IMR-90 (cell line): ENCODE results near the gene CLEC16A. TPM values are rescaled to one million over a fixed set of nuclear protein-coding genes. Genes with fewer than 3 reads are reported as not detected.

ENCODE experiments used
- ATAC-seq: fragments of 200-7000 bp; cut with Tn5 transposase; 2 replicates; pipeline ENCODE4 v1.9.1; 2020; ENCODE audit warnings: low read depth, mild to moderate bottlenecking, moderate library complexity
- BruUV-seq: library from RNA; stranded (reverse); fragments of 400-500 nt; replicated peaks from 2 replicates; lab custom pipeline; 2021; lab: Mats Ljungman, UMichigan
- CTCF ChIA-PET: fragments of 300-600 bp; formaldehyde crosslinking; extraction: SDS; loops from one replicate; lab custom pipeline; 2021; ENCODE audit warnings: antibody characterized with exemption; lab: Yijun Ruan, JAX
- POLR2A ChIA-PET: fragments of 300-600 bp; sonication (Branson Sonifier 250); formaldehyde crosslinking; loops from one replicate; lab custom pipeline; 2022; ENCODE audit warnings: antibody characterized with exemption; ENCODE audit not compliant: unreplicated experiment; lab: Charles Lee
- DNase-seq: peaks from one replicate; pipeline ENCODE4 v3.0.0; 2013
- H2AFZ ChIP-seq: replicated peaks from 2 replicates; pipeline ENCODE3; 2013; ENCODE audit warnings: low read length, mild to moderate bottlenecking; ENCODE audit not compliant: poor library complexity
- H2AK5ac ChIP-seq: 2 replicates; pipeline ENCODE4 v1.6.1; 2013; ENCODE audit warnings: low read depth, low read length, inconsistent platforms
- H2AK9ac ChIP-seq: replicated peaks from 2 replicates; pipeline ENCODE3; 2013; ENCODE audit warnings: mild to moderate bottlenecking, low read depth, low read length, moderate library complexity; ENCODE audit not compliant: poor library complexity
- H2BK120ac ChIP-seq: 2 replicates; pipeline ENCODE4 v1.6.1; 2013; ENCODE audit warnings: low read depth, low read length, inconsistent platforms
- H2BK15ac ChIP-seq: 3 replicates; pipeline ENCODE4 v1.6.1; 2013; ENCODE audit warnings: low read depth, low read length, inconsistent platforms
- H2BK20ac ChIP-seq: 2 replicates; pipeline ENCODE4 v1.6.1; 2013; ENCODE audit warnings: low read depth, mild to moderate bottlenecking, inconsistent platforms, low read length, moderate library complexity
- H2BK5ac ChIP-seq: 2 replicates; pipeline ENCODE4 v1.6.1; 2013; ENCODE audit warnings: mild to moderate bottlenecking, low read depth, low read length, inconsistent platforms; ENCODE audit not compliant: poor library complexity, severe bottlenecking
- H3K14ac ChIP-seq: replicated peaks from 2 replicates; pipeline ENCODE4 v1.6.1; 2013; ENCODE audit warnings: low read depth, low read length, inconsistent platforms
- H3K18ac ChIP-seq: 2 replicates; pipeline ENCODE4 v1.6.1; 2013; ENCODE audit warnings: low read depth, low read length, control low read depth
- H3K23ac ChIP-seq: 2 replicates; pipeline ENCODE4 v1.6.1; 2013; ENCODE audit warnings: low read depth, low read length, inconsistent platforms
- H3K27ac ChIP-seq: 2 replicates; pipeline ENCODE4 v1.5.1; 2013; ENCODE audit warnings: mild to moderate bottlenecking, control low read depth, low read length; ENCODE audit not compliant: insufficient read depth
- H3K27me3 ChIP-seq: 2 replicates; pipeline ENCODE4 v1.6.1; 2013; ENCODE audit warnings: low read length; ENCODE audit not compliant: control insufficient read depth, insufficient read depth
- H3K36me3 ChIP-seq: 2 replicates; pipeline ENCODE4 v1.6.1; 2013; ENCODE audit warnings: low read length, mixed read lengths; ENCODE audit not compliant: control insufficient read depth, insufficient read depth
- H3K4ac ChIP-seq: 2 replicates; pipeline ENCODE4 v1.6.1; 2013; ENCODE audit warnings: low read depth, low read length, inconsistent platforms
- H3K4me1 ChIP-seq: 2 replicates; pipeline ENCODE4 v1.6.1; 2013; ENCODE audit warnings: low read length, mixed read lengths; ENCODE audit not compliant: control insufficient read depth, insufficient read depth
- H3K4me2 ChIP-seq: 2 replicates; pipeline ENCODE4 v1.6.1; 2013; ENCODE audit warnings: low read depth, mild to moderate bottlenecking, control low read depth, low read length, moderate library complexity
- H3K4me3 ChIP-seq: 2 replicates; pipeline ENCODE4 v1.5.1; 2013; ENCODE audit warnings: low read depth, mild to moderate bottlenecking, control low read depth, low read length, moderate library complexity; ENCODE audit not compliant: insufficient read depth
- H3K56ac ChIP-seq: 2 replicates; pipeline ENCODE4 v1.6.1; 2013; ENCODE audit warnings: low read length, inconsistent platforms; ENCODE audit not compliant: insufficient read depth; ENCODE audit errors: extremely low read depth
- H3K79me1 ChIP-seq, 2 experiments: 2 replicates each; pipeline ENCODE4 v1.6.1; 2013; ENCODE audit warnings: low read length in 2 of 2, inconsistent platforms in 1 of 2, low read depth in 1 of 2
- H3K9ac ChIP-seq: 2 replicates; pipeline ENCODE4 v1.6.1; 2013; ENCODE audit warnings: low read depth, low read length, control low read depth
- H3K9me1 ChIP-seq: 2 replicates; pipeline ENCODE4 v1.6.1; 2013; ENCODE audit warnings: low read length, inconsistent platforms; ENCODE audit not compliant: insufficient read depth
- H3K9me3 ChIP-seq: 2 replicates; pipeline ENCODE4 v1.6.1; 2013; ENCODE audit warnings: low read length; ENCODE audit not compliant: control insufficient read depth, insufficient read depth
- H4K20me1 ChIP-seq: 2 replicates; pipeline ENCODE4 v1.6.1; 2013; ENCODE audit warnings: low read length, inconsistent platforms; ENCODE audit not compliant: insufficient read depth
- H4K5ac ChIP-seq: 2 replicates; pipeline ENCODE4 v1.6.1; 2013; ENCODE audit warnings: mild to moderate bottlenecking, low read depth, low read length, control low read depth
- H4K8ac ChIP-seq, 2 experiments: 2 replicates each; pipeline ENCODE4 v1.6.1; 2013; ENCODE audit warnings: low read depth in 2 of 2, low read length in 2 of 2, control low read depth in 1 of 2, inconsistent platforms in 1 of 2
- H4K91ac ChIP-seq: 2 replicates; pipeline ENCODE4 v1.6.1; 2013; ENCODE audit warnings: low read depth, low read length, inconsistent platforms; ENCODE audit not compliant: insufficient read depth
- CEBPB ChIP-seq: IDR thresholded peaks from 2 replicates; pipeline ENCODE4 v1.6.1; 2012; ENCODE audit warnings: low read depth, low read length, improper control_type of control experiment
- FOS ChIP-seq: fragments of 150-350 bp; IDR thresholded peaks from 2 replicates; pipeline ENCODE4 v1.6.1; 2016; ENCODE audit warnings: low read depth, low read length
- WGBS, 2 experiments: methylation state at CpG; one replicate each; pipeline versions ENCODE4 v1.1.5 to v1.1.7; 2013; ENCODE audit warnings: missing lambda C conversion rate in 2 of 2; ENCODE audit not compliant: insufficient read length in 1 of 2; ENCODE audit errors: extremely low coverage in 2 of 2; 5-methylcytosine and 5-hydroxymethylcytosine counted together
- dilution Hi-C: fragments of 300-500 bp; cut with HindIII; formaldehyde crosslinking; loops from one replicate; pipeline ENCODE4 v1.14.3; 2018; ENCODE audit warnings: low sequenced_read_pairs; ENCODE audit not compliant: unreplicated experiment
- in situ Hi-C: fragments of 300-500 bp; cut with MboI; formaldehyde crosslinking; loops from 3 replicates; pipeline ENCODE4 v1.14.3; 2019; ENCODE audit warnings: low sequenced_read_pairs, inconsistent platforms, mixed read lengths
- intact Hi-C: fragments of 100-400 bp; cut with micrococcal nuclease; formaldehyde crosslinking; loops from 2 replicates; pipeline ENCODE4 v1.10.0; 2022
- polyA plus RNA-seq, 3 experiments: library from polyadenylated mRNA; depleted of rRNA; stranded (reverse); fragments of >200 nt; gene quantifications; 2 replicates each; pipeline ENCODE4 v1.2.3, GENCODE V29; 2012; ENCODE audit warnings: low replicate concordance in 1 of 3
- total RNA-seq: library from RNA; depleted of rRNA; stranded (reverse); fragments of >200 nt; gene quantifications from 2 replicates; pipeline ENCODE4 v1.2.3, GENCODE V29; 2012

The CLEC16A gene
- total and polyA plus RNA-seq, 2 of the 4 experiments (the other 2 are of a cell fraction): 15.9 to 16.5 TPM

DNA sequence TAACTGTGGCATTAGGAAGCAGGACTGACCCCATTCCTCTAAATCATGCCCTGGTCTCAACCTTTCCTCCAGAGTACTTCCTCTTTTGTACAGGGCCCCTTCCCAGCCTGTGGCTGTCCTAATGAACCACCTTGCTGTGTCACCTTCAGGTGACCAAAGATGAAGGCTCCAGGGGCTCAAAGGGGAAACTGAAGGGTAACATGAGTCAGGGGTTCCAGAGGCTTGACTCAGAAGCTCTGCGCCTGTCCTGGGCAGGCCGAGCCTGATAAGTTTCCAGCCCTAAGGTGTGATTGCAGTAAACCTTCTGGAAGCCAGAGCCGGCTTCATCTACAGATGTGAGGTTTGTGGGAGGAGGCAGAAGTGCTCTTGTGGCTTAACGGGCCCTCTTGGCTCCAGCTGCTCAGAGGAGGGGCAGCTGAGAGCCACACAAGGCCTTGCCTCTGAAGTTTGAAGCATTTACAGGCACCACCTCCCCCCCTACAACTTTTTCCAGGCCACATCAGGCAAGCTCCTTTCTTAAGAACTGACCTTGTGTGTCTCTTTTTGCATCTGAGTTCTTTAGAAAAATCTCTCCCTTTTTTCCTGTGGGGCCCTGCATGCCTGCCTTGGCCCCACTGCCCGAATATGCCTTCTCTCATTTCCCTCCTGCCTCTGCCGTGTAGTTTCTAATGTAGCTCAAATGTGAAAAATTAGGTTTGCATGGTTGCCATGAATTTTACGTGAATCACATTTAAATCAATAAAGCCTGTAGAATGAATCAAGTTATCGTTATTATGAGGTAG, 149.9 kb downstream of the CLEC16A start:
- peak overlapping the region; percentile 93 for H2BK20ac ChIP-seq
- peak overlapping the region; percentile 37 for H2BK5ac ChIP-seq
- H2AK9ac ChIP-seq: peak overlapping the region; percentile 76
- no peak overlapping the region for H3K4me3 ChIP-seq
- H4K20me1 ChIP-seq: 0 out of 2 replicates have a peak, but pooled peaks cover 3% of the 10 kb centered on the region
- H2BK120ac ChIP-seq: peak overlapping the region; percentile 81
- H3K9me1 ChIP-seq: peaks cover 39% of the 10 kb centered on the region
- H2AFZ ChIP-seq: peak overlapping the region; percentile 3
- peak overlapping the region; percentile 49 for H3K23ac ChIP-seq
- intact Hi-C loops: no loop called here
- H3K27ac ChIP-seq: peak overlapping the region; percentile 71
- no peaks in the 10 kb centered on the region for H3K27me3 ChIP-seq
- peak overlapping the region; percentile 86; the same call in 2 of the 3 replicates for H2BK15ac ChIP-seq
- peak; percentile 47; the same call in 1 of the 2 replicates for TF ChIP-seq FOS
- TF ChIP-seq CEBPB: no peak
- in situ Hi-C loops: loop anchor here (10.0 kb wide), 1 partner anchor 109 kb away; no protein-coding TSS in a partner anchor
- H2AK5ac ChIP-seq: peak overlapping the region; percentile 89
- dilution Hi-C loops: no loop called here
- peak overlapping the region; percentile 79 for H3K4ac ChIP-seq
- no peaks in the 10 kb centered on the region for H3K36me3 ChIP-seq
- H3K14ac ChIP-seq: peak overlapping the region; percentile 76
- POLR2A ChIA-PET: interaction anchor here (0.6 to 1.2 kb wide), 2 partner anchors 40 to 161 kb away, joined by 3 to 5 read pairs; no protein-coding TSS in a partner anchor
- CTCF ChIA-PET: interaction anchor here (1.0 kb wide), 1 partner anchor 130 kb away, joined by 3 read pairs; no protein-coding TSS in a partner anchor
- peak overlapping the region; percentile 33 for H3K9ac ChIP-seq
- ATAC-seq (peak; percentile 41), DNase-seq (peak; percentile 86)
- H4K8ac ChIP-seq: peak overlapping the region; percentile 42 to 75
- H4K5ac ChIP-seq: peak overlapping the region; percentile 62
- peak overlapping the region; percentile 79 for H3K18ac ChIP-seq
- BruUV-seq: no TSS peak
- no CpG with 5 or more reads among the region's 8 CpGs for WGBS, 2 experiments
- H3K4me1 ChIP-seq: peaks cover 37% of the 10 kb centered on the region
- peak overlapping the region; percentile 91 for H4K91ac ChIP-seq
- H3K4me2 ChIP-seq: no peak overlapping the region
- H3K9me3 ChIP-seq: no peaks in the 10 kb centered on the region
- peak overlapping the region; percentile 7; the same call in 1 of the 2 replicates for H3K56ac ChIP-seq
- H3K79me1 ChIP-seq: peaks cover 0 to 34% of the 10 kb centered on the region in 2 experiments; a peak in 2 of 4 replicates
